ENCODE results near the gene VPS52. TPM values are rescaled to one million over a fixed set of nuclear protein-coding genes. Genes with fewer than 3 reads are reported as not detected.

VPS52 gene
- polyA plus RNA-seq = 59.8 TPM
- long read RNA-seq, donor 1, transcript VPS52-222 (4 exons, 743 nt) = major isoform, 6 of 3,385 reads
- long read RNA-seq, donor 1, partial matches to known transcripts = 3,212 of 3,385 reads
- long read RNA-seq, donor 1, other reads (novel, unspliced or antisense) = 165 of 3,385 reads
- long read RNA-seq, donor 2, transcript VPS52-222 (4 exons, 743 nt) = major isoform, 7 of 9,245 reads
- long read RNA-seq, donor 2, transcript VPS52-212 (20 exons, 2,960 nt) = major isoform, 7 of 9,245 reads
- long read RNA-seq, donor 2, partial matches to known transcripts = 1,028 of 9,245 reads
- long read RNA-seq, donor 2, other reads (novel, unspliced or antisense) = 8,202 of 9,245 reads
- long read RNA-seq, donor 3, transcript VPS52-212 (20 exons, 2,960 nt) = major isoform, 5 of 16,674 reads
- long read RNA-seq, donor 3, partial matches to known transcripts = 3,312 of 16,674 reads
- long read RNA-seq, donor 3, other reads (novel, unspliced or antisense) = 13,351 of 16,674 reads
- long read RNA-seq, donor 4, partial matches to known transcripts = 0 of 1 reads
- long read RNA-seq, donor 4, other reads (novel, unspliced or antisense) = 0 of 1 reads
- long read RNA-seq, donor 5, partial matches to known transcripts = 0 of 7 reads
- long read RNA-seq, donor 5, other reads (novel, unspliced or antisense) = 0 of 7 reads
- long read RNA-seq, donor 6, transcript VPS52-222 (4 exons, 743 nt) = major isoform, 7 of 8,952 reads
- long read RNA-seq, donor 6, transcript VPS52-212 (20 exons, 2,960 nt) = minor isoform, 6 of 8,952 reads
- long read RNA-seq, donor 6, partial matches to known transcripts = 1,892 of 8,952 reads
- long read RNA-seq, donor 6, other reads (novel, unspliced or antisense) = 7,046 of 8,952 reads
- long read RNA-seq, donor 7, partial matches to known transcripts = 3,547 of 3,798 reads
- long read RNA-seq, donor 7, other reads (novel, unspliced or antisense) = 244 of 3,798 reads
- long read RNA-seq, donor 8, transcript VPS52-222 (4 exons, 743 nt) = minor isoform, 7 of 10,386 reads
- long read RNA-seq, donor 8, transcript VPS52-212 (20 exons, 2,960 nt) = major isoform, 8 of 10,386 reads
- long read RNA-seq, donor 8, transcript VPS52-220 (6 exons, 878 nt) = minor isoform, 5 of 10,386 reads
- long read RNA-seq, donor 8, partial matches to known transcripts = 9,782 of 10,386 reads
- long read RNA-seq, donor 8, other reads (novel, unspliced or antisense) = 584 of 10,386 reads
- long read RNA-seq, donor 9, transcript VPS52-222 (4 exons, 743 nt) = major isoform, 11 of 9,944 reads
- long read RNA-seq, donor 9, partial matches to known transcripts = 9,272 of 9,944 reads
- long read RNA-seq, donor 9, other reads (novel, unspliced or antisense) = 656 of 9,944 reads
- long read RNA-seq, donor 10, transcript VPS52-222 (4 exons, 743 nt) = major isoform, 7 of 11 reads
- long read RNA-seq, donor 10, partial matches to known transcripts = 0 of 11 reads
- long read RNA-seq, donor 10, other reads (novel, unspliced or antisense) = 0 of 11 reads
- long read RNA-seq, donor 11, transcript VPS52-222 (4 exons, 743 nt) = major isoform, 6 of 9 reads
- long read RNA-seq, donor 11, partial matches to known transcripts = 0 of 9 reads
- long read RNA-seq, donor 11, other reads (novel, unspliced or antisense) = 0 of 9 reads

- H3K4me1 ChIP-seq (ENCODE audit: control insufficient read depth, insufficient read depth, low read length) = peaks cover 30% of the 10 kb centered on the region
- peak within 1 kb of the TSS; percentile 86 for H3K27ac ChIP-seq (ENCODE audit: low read length)
- no peaks in the 10 kb centered on the region for H3K27me3 ChIP-seq (ENCODE audit: control insufficient read depth, insufficient read depth, low read length)
- no CpG with 5 or more reads among the region's 48 CpGs for WGBS (ENCODE audit: insufficient coverage, low lambda C conversion rate)
- no peaks in the 10 kb centered on the region for H3K9me3 ChIP-seq (ENCODE audit: control insufficient read depth, low read depth, low read length)
- peak; percentile 98 to 99 for DNase-seq
- peak within 1 kb of the TSS; percentile 86 for H3K4me3 ChIP-seq (ENCODE audit: low read length)
- H3K36me3 ChIP-seq (ENCODE audit: control insufficient read depth, insufficient read depth, low read length) = peaks cover 59% of the 10 kb centered on the region
These were observed at the start of gene VPS52, which contains the start of gene RPS18 for GRCh38 chr6:33271468-33272274. Gene VPS52, minus strand, starts transcription at chr6:33271876. Its CDS starts 201 bp downstream, at chr6:33271675. Gene RPS18, plus strand, starts transcription at chr6:33272075. Its CDS starts 45 bp downstream, at chr6:33272120.

GRCh38 chr6:33321227-33321626 is 49.6 kb upstream of the VPS52 start:
- H3K4me1 ChIP-seq (ENCODE audit: control insufficient read depth, insufficient read depth, low read length) = peaks cover 30% of the 10 kb centered on the region
- no peak for DNase-seq
- H3K4me3 ChIP-seq (ENCODE audit: low read length) = no peak overlapping the region
- no peaks in the 10 kb centered on the region for H3K27me3 ChIP-seq (ENCODE audit: control insufficient read depth, insufficient read depth, low read length)
- peaks cover 33% of the 10 kb centered on the region for H3K36me3 ChIP-seq (ENCODE audit: control insufficient read depth, insufficient read depth, low read length)
- WGBS (ENCODE audit: insufficient coverage, low lambda C conversion rate) = 73% methylated on average over 4 of the region's 9 CpGs
- H3K27ac ChIP-seq (ENCODE audit: low read length) = no peak overlapping the region
- H3K9me3 ChIP-seq (ENCODE audit: control insufficient read depth, low read depth, low read length) = no peaks in the 10 kb centered on the region

- peaks cover 39% of the 10 kb centered on the region for H3K36me3 ChIP-seq (ENCODE audit: control insufficient read depth, insufficient read depth, low read length)
- H3K4me3 ChIP-seq (ENCODE audit: low read length) = no peak overlapping the region
- H3K9me3 ChIP-seq (ENCODE audit: control insufficient read depth, low read depth, low read length) = no peaks in the 10 kb centered on the region
- H3K27me3 ChIP-seq (ENCODE audit: control insufficient read depth, insufficient read depth, low read length) = no peaks in the 10 kb centered on the region
- H3K27ac ChIP-seq (ENCODE audit: low read length) = no peak overlapping the region
- H3K4me1 ChIP-seq (ENCODE audit: control insufficient read depth, insufficient read depth, low read length) = peaks cover 30% of the 10 kb centered on the region
- no peak for DNase-seq
- 100% methylated on average over 1 of the region's 32 CpGs for WGBS (ENCODE audit: insufficient coverage, low lambda C conversion rate)
These were observed 48.9 kb upstream of the VPS52 start for GRCh38 chr6:33320315-33321181.

- no peak overlapping the region for H3K27ac ChIP-seq (ENCODE audit: low read length)
- peaks cover 36% of the 10 kb centered on the region for H3K4me1 ChIP-seq (ENCODE audit: control insufficient read depth, insufficient read depth, low read length)
- no peaks in the 10 kb centered on the region for H3K9me3 ChIP-seq (ENCODE audit: control insufficient read depth, low read depth, low read length)
- no peak overlapping the region for H3K4me3 ChIP-seq (ENCODE audit: low read length)
- H3K27me3 ChIP-seq (ENCODE audit: control insufficient read depth, insufficient read depth, low read length) = no peaks in the 10 kb centered on the region
- no peak for DNase-seq
- no CpG with 5 or more reads among the region's 3 CpGs for WGBS (ENCODE audit: insufficient coverage, low lambda C conversion rate)
- H3K36me3 ChIP-seq (ENCODE audit: control insufficient read depth, insufficient read depth, low read length) = peaks cover 39% of the 10 kb centered on the region
These were observed 48.3 kb upstream of the VPS52 start for GRCh38 chr6:33319939-33320314.

GRCh38 chr6:33318426-33319073 is 46.9 kb upstream of the VPS52 start:
- no peak for DNase-seq
- Histone ChIP-seq H3K36me3 (ENCODE audit: control insufficient read depth, insufficient read depth, low read length) (peaks cover 39% of the 10 kb centered on the region), H3K4me1 (ENCODE audit: control insufficient read depth, insufficient read depth, low read length) (peaks cover 36% of the 10 kb centered on the region), H3K4me3 (ENCODE audit: low read length) (peak overlapping the region; percentile 47), H3K27ac (ENCODE audit: low read length) (peak overlapping the region; percentile 93), H3K27me3 (ENCODE audit: control insufficient read depth, insufficient read depth, low read length) (no peaks in the 10 kb centered on the region), H3K9me3 (ENCODE audit: control insufficient read depth, low read depth, low read length) (no peaks in the 10 kb centered on the region)
- 93% methylated on average over 2 of the region's 8 CpGs for WGBS (ENCODE audit: insufficient coverage, low lambda C conversion rate)

GRCh38 chr6:33317669-33318425 is 46.2 kb upstream of the VPS52 start, which contains the start of gene ZBTB22:
Gene ZBTB22, minus strand, starts transcription at chr6:33317744. Its CDS starts 828 bp downstream, at chr6:33316916.
- Histone ChIP-seq H3K27ac (ENCODE audit: low read length) (peak within 1 kb of the TSS; percentile 93), H3K4me1 (ENCODE audit: control insufficient read depth, insufficient read depth, low read length) (peaks cover 36% of the 10 kb centered on the region), H3K4me3 (ENCODE audit: low read length) (peak within 1 kb of the TSS; percentile 47), H3K27me3 (ENCODE audit: control insufficient read depth, insufficient read depth, low read length) (no peaks in the 10 kb centered on the region), H3K9me3 (ENCODE audit: control insufficient read depth, low read depth, low read length) (no peaks in the 10 kb centered on the region), H3K36me3 (ENCODE audit: control insufficient read depth, insufficient read depth, low read length) (peaks cover 39% of the 10 kb centered on the region)
- WGBS (ENCODE audit: insufficient coverage, low lambda C conversion rate) = 0% methylated on average over 2 of the region's 44 CpGs
- peak; percentile 99 to 100 for DNase-seq

- no CpG with 5 or more reads among the region's 27 CpGs for WGBS (ENCODE audit: insufficient coverage, low lambda C conversion rate)
- Histone ChIP-seq H3K4me1 (ENCODE audit: control insufficient read depth, insufficient read depth, low read length) (peaks cover 36% of the 10 kb centered on the region), H3K9me3 (ENCODE audit: control insufficient read depth, low read depth, low read length) (no peaks in the 10 kb centered on the region), H3K4me3 (ENCODE audit: low read length) (peak overlapping the region; percentile 47), H3K36me3 (ENCODE audit: control insufficient read depth, insufficient read depth, low read length) (peaks cover 39% of the 10 kb centered on the region), H3K27ac (ENCODE audit: low read length) (no peak overlapping the region), H3K27me3 (ENCODE audit: control insufficient read depth, insufficient read depth, low read length) (no peaks in the 10 kb centered on the region)
- no peak for DNase-seq
These were observed 45.7 kb upstream of the VPS52 start for GRCh38 chr6:33317419-33317668.

Measured in large intestine (tissue), 12 donors.